ENCODE measurements around the gene TERT. TPM values are rescaled to one million over a fixed set of nuclear protein-coding genes. Genes with fewer than 3 reads are reported as not detected.

Gene TERT
- total and polyA plus RNA-seq, 2 of the 4 experiments (the other 2 are of a cell fraction): not detected

GRCh38 chr5:1251678-1252580, 42.9 kb downstream of the TERT start:
- BruUV-seq (replicated peaks): no TSS peak
- 23% methylated on average over 6 of the region's 27 CpGs; no CpG with 5 or more reads in 1 of the 2 experiments for WGBS, 2 experiments (ENCODE audit: extremely low coverage in 2 of 2, insufficient read length in 1 of 2)
- H3K9me3 ChIP-seq (ENCODE audit: control insufficient read depth, insufficient read depth, low read length): no peaks in the 10 kb centered on the region
- ChIA-PET POLR2A (ENCODE audit: unreplicated experiment) (no interaction called here), CTCF (no interaction called here)
- H3K4ac ChIP-seq (ENCODE audit: low read depth, low read length): no peak overlapping the region
- no peak overlapping the region for H2BK120ac ChIP-seq (ENCODE audit: low read depth, low read length)
- no peaks in the 10 kb centered on the region for H3K9me1 ChIP-seq (ENCODE audit: insufficient read depth, low read length)
- no peak overlapping the region for H2AK9ac ChIP-seq (replicated peaks; ENCODE audit: low read depth, low read length, poor library complexity)
- no peak overlapping the region for H3K56ac ChIP-seq (ENCODE audit: extremely low read depth, insufficient read depth, low read length)
- H3K36me3 ChIP-seq (ENCODE audit: control insufficient read depth, insufficient read depth, low read length): no peaks in the 10 kb centered on the region
- in situ Hi-C loops (cut with MboI; ENCODE audit: low sequenced_read_pairs) (no loop called here), intact Hi-C loops (cut with micrococcal nuclease) (no loop called here), dilution Hi-C loops (cut with HindIII; ENCODE audit: low sequenced_read_pairs, unreplicated experiment) (no loop called here)
- H3K18ac ChIP-seq (ENCODE audit: low read depth, low read length): no peak overlapping the region
- H3K4me3 ChIP-seq (ENCODE audit: insufficient read depth, low read depth, low read length): no peak overlapping the region
- no peak overlapping the region for H2BK5ac ChIP-seq (ENCODE audit: low read depth, low read length, poor library complexity, severe bottlenecking)
- no peak overlapping the region for H4K5ac ChIP-seq (ENCODE audit: low read depth, low read length)
- no peaks in the 10 kb centered on the region for H3K79me1 ChIP-seq (ENCODE audit: low read depth in 1 of 2, low read length in 2 of 2)
- H3K23ac ChIP-seq (ENCODE audit: low read depth, low read length): no peak overlapping the region
- ATAC-seq (ENCODE audit: low read depth) (no peak), DNase-seq (no peak)
- no peak overlapping the region for H2AFZ ChIP-seq (replicated peaks; ENCODE audit: low read length, poor library complexity)
- H4K20me1 ChIP-seq (ENCODE audit: insufficient read depth, low read length): no peaks in the 10 kb centered on the region
- no peak overlapping the region for H3K27ac ChIP-seq (ENCODE audit: insufficient read depth, low read length)
- no peak overlapping the region for H3K9ac ChIP-seq (ENCODE audit: low read depth, low read length)
- no peak overlapping the region for H2BK15ac ChIP-seq (ENCODE audit: low read depth, low read length)
- H3K14ac ChIP-seq (replicated peaks; ENCODE audit: low read depth, low read length): no peak overlapping the region
- H3K27me3 ChIP-seq (ENCODE audit: control insufficient read depth, insufficient read depth, low read length): peaks cover 3% of the 10 kb centered on the region; the same call in 1 of the 2 replicates
- no peak overlapping the region for H4K91ac ChIP-seq (ENCODE audit: insufficient read depth, low read depth, low read length)
- TF ChIP-seq NFE2L2 (IDR thresholded peaks at IDR 0.05; ENCODE audit: low read depth, low read length): no peak
- no peak for TF ChIP-seq RFX5 (IDR thresholded peaks at IDR 0.05; ENCODE audit: low read depth, low read length)
- TF ChIP-seq, protein P1, sequence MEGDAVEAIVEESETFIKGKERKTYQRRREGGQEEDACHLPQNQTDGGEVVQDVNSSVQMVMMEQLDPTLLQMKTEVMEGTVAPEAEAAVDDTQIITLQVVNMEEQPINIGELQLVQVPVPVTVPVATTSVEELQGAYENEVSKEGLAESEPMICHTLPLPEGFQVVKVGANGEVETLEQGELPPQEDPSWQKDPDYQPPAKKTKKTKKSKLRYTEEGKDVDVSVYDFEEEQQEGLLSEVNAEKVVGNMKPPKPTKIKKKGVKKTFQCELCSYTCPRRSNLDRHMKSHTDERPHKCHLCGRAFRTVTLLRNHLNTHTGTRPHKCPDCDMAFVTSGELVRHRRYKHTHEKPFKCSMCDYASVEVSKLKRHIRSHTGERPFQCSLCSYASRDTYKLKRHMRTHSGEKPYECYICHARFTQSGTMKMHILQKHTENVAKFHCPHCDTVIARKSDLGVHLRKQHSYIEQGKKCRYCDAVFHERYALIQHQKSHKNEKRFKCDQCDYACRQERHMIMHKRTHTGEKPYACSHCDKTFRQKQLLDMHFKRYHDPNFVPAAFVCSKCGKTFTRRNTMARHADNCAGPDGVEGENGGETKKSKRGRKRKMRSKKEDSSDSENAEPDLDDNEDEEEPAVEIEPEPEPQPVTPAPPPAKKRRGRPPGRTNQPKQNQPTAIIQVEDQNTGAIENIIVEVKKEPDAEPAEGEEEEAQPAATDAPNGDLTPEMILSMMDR (conservative IDR thresholded peaks at IDR 0.05; ENCODE audit: low read depth, low read length): no peak
- no peak for TF ChIP-seq SMC3 (IDR thresholded peaks at IDR 0.05; ENCODE audit: low read depth, low read length)
- no peak for TF ChIP-seq FOS (IDR thresholded peaks at IDR 0.05; ENCODE audit: low read depth, low read length)
- TF ChIP-seq MAZ (IDR thresholded peaks at IDR 0.05; ENCODE audit: borderline replicate concordance, low read depth, low read length): no peak
- TF ChIP-seq MXI1 (IDR thresholded peaks at IDR 0.05; ENCODE audit: borderline replicate concordance, low read depth, low read length): no peak
- TF ChIP-seq POLR2A (IDR thresholded peaks at IDR 0.05; ENCODE audit: low read depth, low read length): no peak
- no peak overlapping the region for H2BK20ac ChIP-seq (ENCODE audit: low read depth, low read length)
- no peak overlapping the region for H3K4me2 ChIP-seq (ENCODE audit: low read depth, low read length)
- H4K8ac ChIP-seq (ENCODE audit: low read depth in 2 of 2, low read length in 2 of 2): no peak overlapping the region
- H2AK5ac ChIP-seq (ENCODE audit: low read depth, low read length): no peak overlapping the region
- no peaks in the 10 kb centered on the region for H3K4me1 ChIP-seq (ENCODE audit: control insufficient read depth, insufficient read depth, low read length)
